Measurements from ENCODE around the gene FOXD4L5. TPM values are rescaled to one million over a fixed set of nuclear protein-coding genes. Genes with fewer than 3 reads are reported as not detected.
"Not testable (repeated sequence)": the region's sequence is repeated elsewhere in the genome, so short reads cannot be mapped to it uniquely, and the experiment has no call there.

Gene FOXD4L5
- total RNA-seq, result under 1 TPM in 1 of 4 donors, not detected in 3; 0.17 TPM

- H3K27ac ChIP-seq; H3K4me3 ChIP-seq; H3K36me3 ChIP-seq; DNase-seq (ENCODE audit: low spot score in 2 of 2); H3K9me3 ChIP-seq; H3K4me1 ChIP-seq; H3K27me3 ChIP-seq: not testable (repeated sequence)
- WGBS, result 83% methylated on average over 1 of the region's 2 CpGs
Measured at GRCh38 chr9:65285109-65285508, at the start of gene FOXD4L5. Gene FOXD4L5 (minus strand): TSS chr9:65285209. CDS start chr9:65284377, 832 bp downstream.

- H3K27me3 ChIP-seq; H3K36me3 ChIP-seq; DNase-seq (ENCODE audit: low spot score in 2 of 2); H3K9me3 ChIP-seq; H3K4me1 ChIP-seq; H3K27ac ChIP-seq; H3K4me3 ChIP-seq: not testable (repeated sequence)
- WGBS, result no CpG with 5 or more reads among the region's 33 CpGs
Measured at GRCh38 chr9:65283943-65284342, 1.1 kb downstream of the FOXD4L5 start.

- H3K9me3 ChIP-seq; DNase-seq (ENCODE audit: low spot score in 2 of 2); H3K36me3 ChIP-seq; H3K4me3 ChIP-seq; H3K4me1 ChIP-seq; H3K27ac ChIP-seq; H3K27me3 ChIP-seq: not testable (repeated sequence)
- no CpG with 5 or more reads among the region's 27 CpGs for WGBS
Measured at GRCh38 chr9:65282976-65283375, 2.0 kb downstream of the FOXD4L5 start.
